NCI-H2196 treated with DMSO at 0.1 percent for 48 hours (cell line): ENCODE data around the gene LZTR1.
"Not testable (repeated sequence)": the region's sequence is repeated elsewhere in the genome, so short reads cannot be mapped to it uniquely, and the experiment has no call there.

Source experiments
- DNase-seq: peaks from one replicate; lab custom pipeline; 2025; ENCODE audit not compliant: unreplicated experiment; lab: John Stamatoyannopoulos, UW

The LZTR1 gene

DNA sequence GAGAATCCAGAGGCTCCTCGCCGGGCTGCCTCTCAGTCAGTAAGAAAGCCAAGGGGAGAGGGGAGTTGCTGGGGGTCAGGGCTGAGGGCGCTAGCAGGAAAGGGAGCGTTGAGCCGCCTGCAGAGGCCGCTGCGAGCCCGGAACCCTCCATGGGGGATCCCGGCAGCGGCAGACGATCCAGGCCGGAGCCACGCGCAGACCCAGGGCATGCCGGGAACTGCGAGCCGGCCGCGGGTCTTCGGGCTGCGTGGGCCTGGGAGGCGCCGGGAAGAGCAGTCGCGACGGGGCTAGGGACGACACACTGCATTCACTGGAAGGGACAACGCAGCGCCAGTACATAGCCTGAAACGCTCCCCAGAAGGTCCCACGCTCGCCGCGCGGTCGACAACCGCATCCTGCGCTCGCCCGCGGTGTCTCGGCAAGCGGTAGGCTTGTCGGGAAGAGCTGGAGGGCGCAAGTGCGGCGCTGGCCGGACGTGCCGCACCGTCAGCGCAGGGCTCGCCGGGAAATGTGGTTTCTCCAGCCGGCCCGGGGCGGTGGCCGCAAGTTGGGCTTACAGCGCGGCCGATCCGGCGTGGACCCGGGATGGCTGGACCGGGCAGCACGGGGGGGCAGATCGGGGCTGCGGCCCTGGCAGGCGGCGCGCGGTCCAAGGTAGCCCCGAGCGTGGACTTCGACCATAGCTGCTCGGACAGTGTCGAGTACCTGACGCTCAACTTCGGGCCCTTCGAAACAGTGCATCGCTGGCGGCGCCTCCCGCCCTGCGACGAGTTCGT lies at the start of gene LZTR1:
TSS of gene LZTR1 (plus strand) at position 511 of the 776 bp plus-strand sequence. CDS start at position 586, 75 bp downstream.
- DNase-seq = peak; percentile 5

DNA sequence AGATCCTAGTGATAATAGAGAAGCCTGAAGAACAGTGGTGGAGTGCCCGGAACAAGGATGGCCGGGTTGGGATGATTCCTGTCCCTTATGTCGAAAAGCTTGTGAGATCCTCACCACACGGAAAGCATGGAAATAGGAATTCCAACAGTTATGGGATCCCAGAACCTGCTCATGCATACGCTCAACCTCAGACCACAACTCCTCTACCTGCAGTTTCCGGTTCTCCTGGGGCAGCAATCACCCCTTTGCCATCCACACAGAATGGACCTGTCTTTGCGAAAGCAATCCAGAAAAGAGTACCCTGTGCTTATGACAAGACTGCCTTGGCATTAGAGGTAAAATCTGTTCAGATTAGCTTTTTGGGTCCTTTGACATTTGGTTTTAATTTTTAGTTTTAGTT lies 48.2 kb upstream of the LZTR1 start:
- DNase-seq = no peak

DNA sequence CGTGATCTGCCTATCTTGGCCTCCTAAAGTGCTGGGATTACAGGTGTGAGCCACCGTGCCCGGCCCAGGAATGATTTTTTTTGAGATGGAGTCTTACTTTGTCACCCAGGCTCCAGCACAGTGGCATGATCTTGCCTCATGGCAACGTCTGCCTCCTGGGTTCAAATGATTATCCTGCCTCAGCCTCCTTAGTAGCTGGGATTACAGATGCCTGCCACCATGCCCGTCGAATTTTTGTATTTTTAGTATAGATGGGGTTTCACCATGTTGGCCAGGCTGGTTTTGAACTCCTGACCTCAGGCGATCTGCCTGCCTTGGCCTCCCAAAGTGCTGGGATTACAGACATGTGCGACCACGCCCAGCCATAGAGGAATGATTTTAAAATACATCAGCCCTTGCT lies 47.0 kb upstream of the LZTR1 start:
- DNase-seq = not testable (repeated sequence)

DNA sequence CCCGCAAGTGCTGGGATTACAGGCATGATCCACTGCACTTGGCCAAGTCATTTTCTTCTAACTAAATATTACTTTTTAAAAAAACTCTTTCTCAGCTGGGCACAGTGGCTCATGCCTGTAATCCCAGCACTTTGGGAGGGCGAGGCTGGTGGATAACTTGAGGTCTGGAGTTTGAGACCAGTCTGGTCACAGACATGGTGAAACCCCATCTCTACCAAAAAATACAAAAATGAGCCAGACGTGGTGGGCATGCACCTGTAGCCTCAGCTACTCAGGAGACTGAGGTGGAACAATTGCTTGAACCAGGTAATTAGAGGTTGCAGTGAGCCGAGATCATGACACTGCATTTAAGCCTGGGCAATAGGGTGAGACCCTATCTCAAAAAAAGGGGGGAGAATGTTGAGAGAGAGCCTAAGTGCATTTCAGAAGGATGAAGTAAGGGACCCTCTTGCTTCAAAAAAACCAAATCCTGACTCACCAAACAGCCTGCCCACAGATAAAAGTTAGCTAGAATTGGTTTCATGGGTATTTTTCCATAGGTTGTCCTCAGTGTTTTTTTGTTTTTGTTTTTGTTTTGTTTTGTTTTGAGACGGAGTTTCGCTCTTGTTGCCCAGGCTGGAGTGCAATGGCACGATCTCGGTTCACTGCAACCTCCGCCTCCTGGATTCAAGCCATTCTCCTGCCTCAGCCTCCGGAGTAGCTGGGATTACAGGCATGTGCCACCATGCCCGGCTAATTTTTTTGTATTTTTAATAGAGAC lies 46.1 kb upstream of the LZTR1 start:
- DNase-seq = not testable (repeated sequence)

DNA sequence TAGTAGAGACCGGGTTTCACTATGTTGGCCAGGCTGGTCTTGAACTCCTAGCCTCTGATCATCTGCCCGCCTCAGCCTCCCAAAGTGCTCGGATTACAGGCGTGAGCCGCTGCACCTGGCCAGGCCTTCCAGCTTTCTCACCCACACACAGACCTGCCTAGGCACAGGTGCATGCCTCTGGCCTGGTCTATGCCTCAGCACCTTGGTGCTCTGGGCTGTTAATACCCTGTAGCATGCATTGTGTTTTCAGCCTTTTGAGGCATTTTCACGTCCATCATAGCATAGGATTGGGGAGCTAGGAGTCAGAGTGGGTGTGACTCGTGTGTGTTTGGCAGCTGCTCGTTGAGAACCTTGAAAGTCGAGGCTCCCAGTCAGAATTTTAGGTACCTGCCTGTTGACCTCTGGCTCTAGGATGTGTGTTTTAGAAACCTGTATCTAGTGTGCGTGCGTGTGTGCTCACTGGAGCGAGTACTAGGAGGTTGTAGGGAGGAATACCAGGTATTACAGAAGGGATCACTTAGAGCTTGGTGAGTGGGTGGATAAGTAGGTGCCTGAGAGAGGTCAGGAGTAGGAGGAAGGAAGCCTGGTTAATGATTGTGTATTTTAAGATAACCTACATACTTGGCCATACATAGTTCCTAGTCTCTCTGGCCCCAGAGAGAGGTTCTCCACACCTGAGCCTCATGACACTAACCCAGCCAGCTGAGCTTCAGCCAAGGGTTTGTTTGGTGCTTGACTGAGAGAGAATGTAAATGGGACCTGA lies 44.9 kb upstream of the LZTR1 start:
- DNase-seq = no peak

DNA sequence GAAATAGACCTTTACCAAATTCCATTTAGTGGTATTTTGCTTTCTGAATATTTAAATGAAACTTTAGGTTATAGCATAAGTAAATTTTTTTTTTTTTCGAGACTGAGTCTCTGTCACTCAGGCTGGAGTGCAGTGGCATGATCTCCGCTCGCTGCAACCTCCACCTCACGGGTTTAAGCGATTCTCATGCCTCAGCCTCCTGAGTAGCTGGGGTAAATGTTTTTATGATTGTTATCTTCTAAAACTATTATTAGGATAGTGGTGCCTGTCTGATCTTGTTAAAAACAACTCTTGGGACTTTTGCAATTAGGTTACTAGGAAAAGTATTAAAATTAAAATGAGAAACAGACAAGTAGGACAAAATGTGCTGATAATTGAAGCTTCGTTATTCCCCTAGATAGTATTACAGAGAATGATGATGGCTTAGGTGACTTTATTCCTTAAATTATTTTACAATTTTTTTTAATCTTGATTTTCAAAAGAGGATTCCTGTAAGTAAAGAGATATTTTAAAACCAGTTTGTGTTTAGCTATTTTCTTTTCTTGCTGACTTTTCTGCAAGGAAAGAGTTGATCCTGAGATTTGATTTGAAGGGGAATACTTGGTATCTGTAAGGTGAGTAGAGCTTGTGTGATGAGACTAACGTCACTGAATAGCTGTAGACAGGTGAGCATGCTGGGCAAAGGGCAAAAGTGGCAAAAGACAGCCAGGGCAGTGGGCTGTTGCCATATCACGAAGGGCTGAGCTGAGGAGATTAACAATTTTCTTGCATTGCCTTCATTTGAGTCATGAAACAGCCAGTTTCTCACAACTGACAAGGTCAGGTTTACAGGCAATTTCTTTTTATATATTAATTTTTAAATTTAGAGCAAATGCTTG lies 44.1 kb upstream of the LZTR1 start:
- no peak for DNase-seq

DNA sequence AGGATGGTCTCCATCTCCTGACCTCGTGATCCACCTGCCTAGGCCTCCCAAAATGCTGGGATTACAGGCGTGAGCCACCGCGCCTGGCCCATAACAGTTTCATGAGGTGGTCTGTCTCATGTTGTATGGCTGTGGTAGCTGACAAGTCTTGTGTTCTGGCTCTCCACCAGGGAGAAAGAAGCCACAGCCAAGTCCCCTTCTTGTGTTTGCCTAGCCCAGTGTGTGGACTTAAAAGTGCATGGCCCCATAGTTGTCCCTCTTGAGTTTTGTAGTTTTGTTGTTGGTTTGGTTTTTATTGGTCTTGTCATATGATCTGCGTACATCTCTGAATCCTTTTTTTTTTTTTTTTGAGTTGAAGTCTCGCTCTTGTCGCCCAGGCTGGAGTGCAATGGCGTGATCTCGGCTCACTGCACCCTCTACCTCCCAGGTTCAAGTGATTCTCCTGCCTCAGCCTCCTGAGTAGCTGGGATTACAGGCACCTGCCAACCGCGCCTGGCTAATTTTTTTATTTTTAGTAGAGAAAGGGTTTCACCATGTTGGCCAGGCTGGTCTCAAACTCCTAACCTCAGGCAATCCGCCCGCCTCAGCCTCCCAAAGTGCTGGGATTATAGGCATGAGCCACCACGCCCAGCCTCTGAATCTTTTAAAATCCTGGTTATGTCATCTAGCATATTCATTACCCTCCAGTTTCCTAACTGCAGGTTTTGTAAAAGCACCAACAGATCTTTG lies 42.5 kb upstream of the LZTR1 start:
- DNase-seq = not testable (repeated sequence)

DNA sequence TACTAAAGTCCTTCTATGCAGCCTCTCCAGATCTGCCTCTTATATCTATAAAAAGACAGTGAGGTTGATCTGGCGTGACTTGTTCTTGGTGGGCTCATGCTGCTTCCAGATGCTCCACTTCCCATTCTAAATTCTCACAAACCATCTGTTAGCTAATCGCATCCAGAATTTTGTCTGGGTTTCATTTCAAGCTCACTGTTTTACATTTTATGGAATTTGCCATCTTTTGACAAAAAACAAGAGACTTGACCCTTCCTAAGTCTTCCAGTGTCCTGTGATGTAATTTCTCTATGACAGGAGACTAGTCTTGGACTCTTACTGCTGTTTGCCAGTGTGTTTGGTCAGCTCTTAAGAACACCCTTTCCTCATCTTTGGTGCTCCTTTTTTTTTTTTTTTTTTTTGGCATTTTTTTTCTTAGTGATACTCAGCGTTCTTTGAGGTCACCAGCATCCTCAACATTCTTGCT lies 41.9 kb upstream of the LZTR1 start:
- no peak for DNase-seq

DNA sequence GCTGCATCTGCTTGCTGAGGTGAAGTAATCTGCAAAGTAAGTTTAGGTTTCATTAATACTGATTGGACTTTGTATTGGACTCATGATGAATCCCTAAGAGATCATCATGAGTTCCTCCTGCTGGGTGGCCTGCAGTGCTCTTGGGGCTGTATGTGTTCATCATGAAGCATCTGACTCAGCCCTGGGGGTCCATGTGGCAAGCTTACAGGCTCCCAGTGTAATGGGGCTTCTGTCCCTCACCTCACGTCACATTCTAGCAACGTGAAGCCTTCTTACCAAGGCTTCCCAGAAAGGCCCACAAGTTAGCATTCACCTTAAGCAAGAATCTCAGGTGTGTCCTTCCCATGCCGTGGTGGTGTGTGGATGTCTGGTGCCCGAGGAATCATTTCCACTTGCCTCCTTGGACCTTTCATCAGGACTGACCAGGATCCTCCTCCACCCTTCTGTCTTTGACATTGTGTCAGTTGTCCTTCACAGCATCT lies 41.2 kb upstream of the LZTR1 start:
- no peak for DNase-seq

DNA sequence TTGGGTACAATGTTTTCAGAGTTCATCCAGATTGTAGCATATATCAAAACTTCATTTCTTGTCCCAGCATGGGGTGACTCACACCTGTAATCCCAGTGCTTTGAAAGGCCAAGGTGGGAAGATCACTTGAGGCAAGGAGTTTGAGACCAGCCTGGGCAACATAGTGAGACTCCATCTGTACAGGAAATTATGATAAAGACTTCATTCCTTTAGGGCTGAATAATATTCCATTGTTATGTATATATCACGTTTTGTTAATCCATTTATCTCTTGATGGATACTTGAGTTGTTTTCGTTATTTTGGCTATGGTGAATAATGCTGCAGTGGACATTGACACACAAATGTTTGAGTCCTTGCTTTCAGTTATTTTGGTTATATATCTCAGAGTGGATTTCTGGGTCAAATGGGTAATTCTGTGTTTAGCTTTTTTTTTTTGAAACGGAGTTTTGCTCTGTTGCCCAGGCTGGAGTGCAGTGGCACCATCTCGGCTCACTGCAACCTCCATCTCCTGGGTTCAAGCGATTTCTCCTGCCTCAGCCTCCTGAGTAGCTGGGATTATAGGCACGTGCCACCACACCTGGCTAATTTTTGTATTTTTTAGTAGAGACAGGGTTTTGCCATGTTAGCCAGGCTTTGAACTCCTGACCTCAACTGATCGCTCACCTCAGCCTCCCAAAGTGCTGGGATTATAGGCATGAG lies 39.7 kb upstream of the LZTR1 start:
- not testable (repeated sequence) for DNase-seq

DNA sequence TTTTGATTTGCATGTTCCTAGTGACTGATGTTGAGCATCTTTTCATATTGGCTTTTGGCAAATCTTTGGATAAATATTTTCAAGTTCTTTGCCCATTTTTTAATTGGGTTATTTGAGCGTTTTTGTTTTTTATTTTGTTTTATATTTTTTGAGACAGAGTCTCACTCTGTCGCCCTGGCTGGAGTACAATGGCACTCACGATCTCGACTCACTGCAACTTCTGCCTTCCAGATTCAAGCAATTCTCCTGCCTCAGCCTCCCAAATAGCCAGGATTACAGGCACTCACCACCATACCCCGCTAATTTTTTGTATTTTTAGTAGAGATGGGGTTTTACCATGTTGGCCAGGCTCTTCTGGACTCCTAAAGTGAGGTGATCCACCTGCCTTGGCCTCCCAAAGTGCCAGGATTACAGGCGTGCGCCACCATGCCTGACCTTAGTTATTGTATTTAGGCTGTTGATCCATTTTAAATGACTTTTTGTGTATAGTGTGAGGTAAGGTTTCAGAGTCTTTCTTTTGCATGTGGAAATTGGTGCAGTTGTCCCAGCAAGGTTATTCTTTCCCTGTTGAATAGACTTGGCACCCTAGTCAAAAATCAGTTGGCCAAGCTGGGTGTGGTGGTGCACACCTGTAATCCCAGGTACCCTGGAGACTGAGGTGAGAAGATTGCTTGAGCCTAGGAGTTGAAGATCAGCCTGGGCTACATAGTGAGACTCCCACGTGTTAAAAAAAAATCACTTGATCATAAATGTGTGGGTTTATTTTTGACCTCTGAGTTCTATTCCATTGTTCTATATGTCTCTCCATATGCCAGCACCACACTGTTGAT lies 38.8 kb upstream of the LZTR1 start:
- DNase-seq = no peak

DNA sequence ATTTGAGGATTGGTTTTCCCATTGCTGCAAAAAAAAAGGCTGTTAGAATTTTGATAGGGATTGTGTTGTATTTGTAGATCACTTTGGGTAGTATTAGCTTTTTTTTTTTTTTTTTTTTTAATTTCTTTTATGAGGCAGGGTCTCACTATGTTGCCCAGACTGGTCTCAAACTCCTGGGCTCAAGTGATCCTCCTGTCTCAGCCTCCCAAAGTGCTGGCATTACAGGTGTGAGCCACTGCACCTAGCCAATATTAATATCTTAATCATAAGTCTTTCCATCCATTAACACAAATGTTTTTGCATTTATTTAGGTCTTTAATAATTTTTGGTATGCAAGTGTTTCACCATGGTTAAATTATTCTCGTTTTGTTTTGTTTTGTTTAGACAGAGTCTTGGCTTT lies 38.1 kb upstream of the LZTR1 start:
- no peak for DNase-seq

DNA sequence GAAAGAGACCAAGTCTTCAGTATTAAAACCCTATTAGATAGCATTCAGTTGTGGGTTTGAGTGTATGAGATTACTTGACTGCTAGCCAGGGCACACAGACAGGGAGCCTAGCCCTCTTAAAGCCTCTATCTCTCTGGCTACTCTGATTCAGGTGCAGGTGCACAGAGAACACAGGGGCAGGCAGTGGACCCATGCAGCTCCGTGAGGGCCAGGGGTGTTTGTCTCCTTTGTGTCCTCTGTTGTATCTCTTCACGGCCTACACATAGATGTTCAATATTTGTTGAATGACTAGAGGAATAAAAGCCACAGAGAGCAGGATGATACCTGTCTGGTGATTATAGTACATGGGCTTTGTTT lies 36.5 kb upstream of the LZTR1 start:
- DNase-seq = no peak

DNA sequence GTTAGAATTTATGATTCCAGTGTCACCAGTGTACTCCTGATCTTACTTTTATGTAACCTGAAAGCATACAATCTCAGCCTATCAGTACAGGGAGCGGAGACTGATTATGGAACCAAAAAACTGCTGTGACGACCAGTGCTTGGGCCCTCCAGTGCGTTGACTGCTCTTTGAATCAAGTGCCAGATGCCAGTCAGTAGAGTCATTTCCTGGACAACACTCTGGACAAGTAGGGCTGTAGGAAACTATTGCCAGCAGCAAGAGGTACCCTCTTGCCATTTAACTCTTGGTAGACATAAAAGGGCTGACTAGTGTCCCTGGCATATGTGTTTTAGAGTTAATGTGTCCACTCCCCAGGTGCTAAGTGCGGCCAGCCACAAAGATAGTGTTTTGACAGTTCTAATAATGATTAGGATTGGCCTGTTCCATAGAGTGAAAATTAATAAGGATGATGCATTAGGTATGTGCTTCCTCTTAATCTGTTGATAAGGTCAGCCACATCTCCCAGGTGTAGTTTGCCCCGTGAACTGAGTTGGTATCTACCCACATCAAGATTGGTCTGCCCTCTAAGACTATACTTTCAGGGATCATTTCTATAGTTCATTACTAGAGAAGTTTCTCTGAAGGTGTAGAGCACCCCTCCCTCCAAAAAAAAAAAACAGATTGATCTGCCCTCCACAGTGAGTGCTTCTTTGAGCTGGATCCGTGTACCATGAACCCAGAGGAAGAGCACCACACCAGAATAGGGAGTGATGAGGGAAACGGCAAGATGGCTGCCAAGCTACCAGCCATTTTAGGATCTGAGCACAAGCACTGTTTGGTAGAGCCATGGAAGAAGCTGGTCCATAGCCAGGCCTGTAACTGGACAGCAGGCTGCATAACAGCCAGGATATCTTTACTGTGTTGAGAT lies 35.8 kb upstream of the LZTR1 start:
- no peak for DNase-seq

DNA sequence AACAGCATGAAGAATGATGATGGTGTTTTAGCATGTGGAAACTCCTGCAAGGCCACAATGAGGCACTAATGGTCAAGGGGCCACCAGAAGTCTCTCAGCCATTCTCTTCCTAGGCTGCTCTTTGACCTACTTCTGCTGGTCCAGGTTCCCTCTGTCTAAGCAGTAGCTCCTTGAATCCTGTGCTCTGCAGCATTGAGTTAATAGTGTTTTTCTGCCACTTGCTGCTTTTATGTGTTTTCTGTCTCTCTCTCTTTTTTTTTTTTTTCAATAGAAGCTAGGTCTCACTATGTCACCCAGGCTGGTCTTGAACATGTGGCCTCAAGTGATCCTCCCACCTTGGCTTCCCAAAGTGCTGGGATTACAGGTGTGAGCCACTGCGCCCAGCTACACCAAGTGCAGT lies 35.1 kb upstream of the LZTR1 start:
- DNase-seq = no peak

DNA sequence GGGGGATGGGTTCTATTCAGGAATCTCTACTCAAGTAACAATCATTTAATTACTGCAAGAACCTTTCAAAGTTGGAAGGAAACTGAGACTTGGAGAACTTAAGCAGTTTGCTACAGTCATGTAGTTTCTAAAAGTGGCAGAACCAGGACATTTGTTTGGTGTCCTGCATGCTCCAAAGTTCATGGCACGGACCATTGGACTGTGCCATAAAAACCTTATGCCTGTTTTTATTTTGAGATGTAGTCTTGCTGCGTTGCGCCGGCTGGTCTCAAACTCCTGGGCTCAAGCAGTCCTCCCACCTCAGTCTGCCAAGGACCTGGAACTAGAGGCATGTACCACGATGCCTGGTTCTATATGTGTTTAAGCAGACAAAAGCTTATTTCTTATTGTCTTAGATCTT lies 33.6 kb upstream of the LZTR1 start:
- no peak for DNase-seq

DNA sequence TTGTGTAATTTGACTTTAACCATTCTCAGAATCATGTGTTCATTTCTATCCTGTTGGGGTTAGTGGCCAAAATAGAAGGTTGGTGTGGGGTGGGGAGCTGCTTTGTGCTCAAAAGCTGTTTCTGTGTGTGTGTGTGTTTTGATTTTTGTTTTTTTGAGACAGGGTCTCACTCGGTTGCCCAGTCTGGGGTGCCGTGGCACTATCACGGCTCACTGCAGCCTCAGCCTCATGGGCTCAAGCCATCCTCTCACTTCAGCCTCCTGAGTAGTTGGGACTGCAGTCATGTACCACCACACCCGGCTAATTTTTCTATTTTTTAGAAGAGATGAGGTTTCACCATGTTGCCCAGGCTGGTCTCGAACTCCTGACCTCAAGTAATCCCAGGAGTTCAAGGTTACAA lies 33.1 kb upstream of the LZTR1 start:
- no peak for DNase-seq
